Fibroblast of lung (primary cell): Measurements from ENCODE around the gene MTNR1B. TPM values are rescaled to one million over a fixed set of nuclear protein-coding genes. Genes with fewer than 3 reads are reported as not detected.

Experiments
- DNase-seq, 2 donors: peaks; one replicate each; pipeline versions ENCODE4 v3.0.0 to v3.0.0-alpha.2; 2010; ENCODE audit warnings: low read depth in 2 of 2
- H2AFZ ChIP-seq: 2 replicates; pipeline ENCODE4 v1.5.1; 2012; ENCODE audit warnings: low read length, control low read depth, inconsistent platforms
- H3K27ac ChIP-seq: 2 replicates; pipeline ENCODE4 v1.5.1; 2011; ENCODE audit warnings: low read length, control low read depth; ENCODE audit not compliant: insufficient read depth
- H3K27me3 ChIP-seq: 2 replicates; pipeline ENCODE4 v1.5.1; 2011; ENCODE audit warnings: mild to moderate bottlenecking, low read length; ENCODE audit not compliant: control insufficient read depth, insufficient read depth
- H3K36me3 ChIP-seq: 2 replicates; pipeline ENCODE4 v1.5.1; 2011; ENCODE audit warnings: low read length; ENCODE audit not compliant: control insufficient read depth, insufficient read depth
- H3K4me1 ChIP-seq: 2 replicates; pipeline ENCODE4 v1.5.1; 2011; ENCODE audit warnings: low read length; ENCODE audit not compliant: control insufficient read depth, insufficient read depth; ENCODE audit errors: extremely low read depth
- H3K4me2 ChIP-seq: 2 replicates; pipeline ENCODE4 v1.5.1; 2011; ENCODE audit warnings: low read length, control low read depth; ENCODE audit not compliant: insufficient read depth; ENCODE audit errors: extremely low read depth
- H3K4me3 ChIP-seq, 4 experiments: fragments of 200-600 bp in 1 of 4; sonication (generic) in 1 of 4; replicated peaks in 1 of 4; 2 replicates each; pipeline ENCODE4 v1.5.1; 2011 to 2016; ENCODE audit warnings: low read length in 4 of 4, low read depth in 3 of 4, mild to moderate bottlenecking in 3 of 4, control low read depth in 2 of 4, inconsistent platforms in 1 of 4, mixed read lengths in 1 of 4; ENCODE audit not compliant: insufficient read depth in 1 of 4; ENCODE audit errors: control extremely low read depth in 1 of 4
- H3K79me2 ChIP-seq: 2 replicates; pipeline ENCODE4 v1.5.1; 2012; ENCODE audit warnings: mild to moderate bottlenecking, low read length, inconsistent platforms; ENCODE audit not compliant: control insufficient read depth, insufficient read depth
- H3K9ac ChIP-seq: 2 replicates; pipeline ENCODE4 v1.5.1; 2011; ENCODE audit warnings: mild to moderate bottlenecking, low read length, control low read depth; ENCODE audit not compliant: insufficient read depth
- H3K9me3 ChIP-seq: 2 replicates; pipeline ENCODE4 v1.5.1; 2012; ENCODE audit warnings: low read depth, low read length; ENCODE audit not compliant: control insufficient read depth, insufficient read depth
- H4K20me1 ChIP-seq: 2 replicates; pipeline ENCODE4 v1.5.1; 2011; ENCODE audit warnings: low read length; ENCODE audit not compliant: control insufficient read depth, insufficient read depth; ENCODE audit errors: extremely low read depth
- CTCF ChIP-seq, 2 donors: IDR thresholded peaks in 1 of 2; conservative IDR thresholded peaks in 1 of 2; 1 replicate in 1 of 2; 2 replicates in 1 of 2; pipeline ENCODE4 v1.5.1; 2011 to 2012; ENCODE audit warnings: low read length in 2 of 2, control low read depth in 1 of 2, inconsistent platforms in 1 of 2, low read depth in 1 of 2, mild to moderate bottlenecking in 1 of 2
- EZH2 ChIP-seq: IDR thresholded peaks from 2 replicates; pipeline ENCODE4 v1.5.1; 2012; ENCODE audit warnings: low read length, control low read depth, mild to moderate bottlenecking; ENCODE audit errors: missing control alignments
- polyA plus RNA-seq, 2 donors: library from polyadenylated mRNA; depleted of rRNA in 1 of 2; stranded (reverse) in 1 of 2; unstranded in 1 of 2; fragments of >200 nt; gene quantifications; 2 replicates each; pipeline ENCODE4 v1.2.1, GENCODE V29; 2011 to 2012; ENCODE audit warnings: missing spikeins in 1 of 2
- total RNA-seq: library from RNA; depleted of rRNA; stranded (reverse); fragments of >200 nt; gene quantifications from 2 replicates; pipeline ENCODE4 v1.2.1, GENCODE V29; 2014

Gene MTNR1B
- total and polyA plus RNA-seq, 2 donors (not counting 1 experiment from before 2014, with no cell fraction given), result not detected

- Histone ChIP-seq H3K4me1 (no peaks in the 10 kb centered on the region), H3K4me3 (no peak overlapping the region), H3K9ac (no peak overlapping the region), H2AFZ (no peak overlapping the region), H3K36me3 (no peaks in the 10 kb centered on the region), H3K27me3 (no peaks in the 10 kb centered on the region), H3K27ac (no peak overlapping the region), H3K79me2 (no peaks in the 10 kb centered on the region), H3K9me3 (no peaks in the 10 kb centered on the region), H4K20me1 (no peaks in the 10 kb centered on the region), H3K4me2 (no peak overlapping the region)
- no peak for DNase-seq
- no peak for TF ChIP-seq EZH2
- TF ChIP-seq CTCF (conservative IDR thresholded peaks at IDR 0.05 in 1 of 2, IDR thresholded peaks at IDR 0.05 in 1 of 2; ENCODE audit: low read depth in 1 of 2, low read length in 2 of 2), result no peak
Measured at GRCh38 chr11:92939305-92939704, 30.1 kb upstream of the MTNR1B start.

GRCh38 chr11:92941676-92942571, 27.5 kb upstream of the MTNR1B start:
- Histone ChIP-seq H3K36me3 (no peaks in the 10 kb centered on the region), H4K20me1 (no peaks in the 10 kb centered on the region), H3K9me3 (no peaks in the 10 kb centered on the region), H2AFZ (no peak overlapping the region), H3K79me2 (no peaks in the 10 kb centered on the region), H3K4me3 (no peak overlapping the region), H3K9ac (no peak overlapping the region), H3K27me3 (no peaks in the 10 kb centered on the region), H3K4me2 (no peak overlapping the region), H3K4me1 (no peaks in the 10 kb centered on the region), H3K27ac (no peak overlapping the region)
- TF ChIP-seq CTCF (conservative IDR thresholded peaks at IDR 0.05 in 1 of 2, IDR thresholded peaks at IDR 0.05 in 1 of 2; ENCODE audit: low read depth in 1 of 2, low read length in 2 of 2), result peak; percentile 75 to 84
- no peak for TF ChIP-seq EZH2
- peak in 1 of 2 donors; percentile 65 for DNase-seq

- no peak overlapping the region for H3K9ac ChIP-seq
- TF ChIP-seq CTCF (conservative IDR thresholded peaks at IDR 0.05 in 1 of 2, IDR thresholded peaks at IDR 0.05 in 1 of 2; ENCODE audit: low read depth in 1 of 2, low read length in 2 of 2) (no peak), EZH2 (no peak)
- no peak overlapping the region for H3K4me2 ChIP-seq
- H3K36me3 ChIP-seq, result no peaks in the 10 kb centered on the region
- no peak overlapping the region for H3K4me3 ChIP-seq
- H4K20me1 ChIP-seq, result no peaks in the 10 kb centered on the region
- no peak overlapping the region for H2AFZ ChIP-seq
- no peaks in the 10 kb centered on the region for H3K79me2 ChIP-seq
- H3K27ac ChIP-seq, result no peak overlapping the region
- DNase-seq, result no peak
- H3K4me1 ChIP-seq, result no peaks in the 10 kb centered on the region
- H3K9me3 ChIP-seq, result no peaks in the 10 kb centered on the region
- H3K27me3 ChIP-seq, result peaks cover under 1% of the 10 kb centered on the region
Measured at GRCh38 chr11:92946707-92947106, 22.7 kb upstream of the MTNR1B start.
